ENCODE results near the gene SCN4B.
"Not testable (repeated sequence)": the region's sequence is repeated elsewhere in the genome, so short reads cannot be mapped to it uniquely, and the experiment has no call there.

The SCN4B gene, protein sequence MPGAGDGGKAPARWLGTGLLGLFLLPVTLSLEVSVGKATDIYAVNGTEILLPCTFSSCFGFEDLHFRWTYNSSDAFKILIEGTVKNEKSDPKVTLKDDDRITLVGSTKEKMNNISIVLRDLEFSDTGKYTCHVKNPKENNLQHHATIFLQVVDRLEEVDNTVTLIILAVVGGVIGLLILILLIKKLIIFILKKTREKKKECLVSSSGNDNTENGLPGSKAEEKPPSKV

DNA sequence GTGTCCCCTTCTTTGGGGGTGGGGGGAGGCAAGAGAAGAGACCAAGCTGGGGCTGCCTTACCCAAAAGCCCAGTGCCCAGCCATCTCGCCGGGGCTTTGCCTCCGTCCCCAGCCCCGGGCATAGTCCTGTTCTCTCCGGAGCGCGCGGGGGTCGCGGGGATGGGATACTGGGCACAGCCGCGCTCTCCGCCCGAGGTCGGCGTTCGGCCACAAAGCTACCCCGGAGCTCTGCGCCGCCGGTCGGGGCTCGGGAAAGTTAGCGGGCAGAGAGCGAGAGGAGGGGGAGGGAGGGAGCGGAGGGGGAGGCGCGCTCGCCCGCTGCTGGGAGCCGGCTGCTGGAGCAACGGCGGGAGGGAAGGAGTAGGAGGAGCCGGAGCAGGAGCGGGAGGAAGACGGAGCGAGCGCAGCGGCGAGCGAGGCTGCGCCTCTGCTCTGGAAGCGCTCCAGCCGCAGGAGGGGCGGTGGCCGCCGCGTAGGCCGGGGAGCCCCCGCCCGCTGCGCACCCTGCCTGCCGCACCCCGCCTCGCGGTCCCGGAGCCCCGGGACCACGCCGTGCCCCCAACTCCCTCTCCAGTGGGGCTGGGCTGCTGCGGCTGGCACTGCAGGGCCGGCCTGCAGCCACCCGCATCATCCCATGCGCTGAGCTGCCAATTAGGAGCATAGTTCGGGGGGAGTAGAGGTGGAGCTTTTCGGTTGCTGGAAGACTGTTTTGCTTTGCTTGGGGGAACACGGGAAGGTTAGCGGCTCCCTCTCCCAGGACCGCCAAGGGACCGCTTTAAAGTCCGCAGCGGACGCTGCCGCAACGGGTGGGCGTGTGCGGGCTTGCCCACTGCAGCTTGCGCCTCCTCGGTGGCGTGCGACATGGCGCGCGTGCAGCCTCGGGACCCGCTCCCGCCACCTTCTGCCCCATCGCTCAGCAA is at the start of gene SCN4B:
Gene SCN4B (minus strand): TSS at position 272 of the 920 bp plus-strand sequence. CDS start 150 bp downstream, at position 122.
- DNase-seq (ENCODE audit: low read depth in 2 of 2) = no peak

DNA sequence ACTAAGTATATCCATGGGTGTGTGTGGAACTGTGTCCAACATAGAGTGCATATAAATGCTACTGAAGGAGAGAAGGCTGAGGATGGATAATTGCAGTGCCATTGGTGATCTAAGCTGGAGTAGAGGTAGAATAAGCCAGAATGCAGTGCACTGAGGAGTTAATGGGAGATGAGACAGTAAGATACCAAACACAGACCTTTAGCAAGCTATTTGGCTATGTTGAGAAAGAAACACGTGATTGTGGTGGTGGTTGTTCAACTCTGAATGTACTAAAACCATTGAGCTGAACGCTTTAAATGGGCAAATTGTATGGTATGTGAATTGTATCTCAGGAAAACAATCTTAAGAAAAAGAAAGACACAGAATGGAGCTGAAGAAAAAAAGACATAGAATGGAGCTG is 49.3 kb upstream of the SCN4B start:
- DNase-seq (ENCODE audit: low read depth in 2 of 2) = no peak

DNA sequence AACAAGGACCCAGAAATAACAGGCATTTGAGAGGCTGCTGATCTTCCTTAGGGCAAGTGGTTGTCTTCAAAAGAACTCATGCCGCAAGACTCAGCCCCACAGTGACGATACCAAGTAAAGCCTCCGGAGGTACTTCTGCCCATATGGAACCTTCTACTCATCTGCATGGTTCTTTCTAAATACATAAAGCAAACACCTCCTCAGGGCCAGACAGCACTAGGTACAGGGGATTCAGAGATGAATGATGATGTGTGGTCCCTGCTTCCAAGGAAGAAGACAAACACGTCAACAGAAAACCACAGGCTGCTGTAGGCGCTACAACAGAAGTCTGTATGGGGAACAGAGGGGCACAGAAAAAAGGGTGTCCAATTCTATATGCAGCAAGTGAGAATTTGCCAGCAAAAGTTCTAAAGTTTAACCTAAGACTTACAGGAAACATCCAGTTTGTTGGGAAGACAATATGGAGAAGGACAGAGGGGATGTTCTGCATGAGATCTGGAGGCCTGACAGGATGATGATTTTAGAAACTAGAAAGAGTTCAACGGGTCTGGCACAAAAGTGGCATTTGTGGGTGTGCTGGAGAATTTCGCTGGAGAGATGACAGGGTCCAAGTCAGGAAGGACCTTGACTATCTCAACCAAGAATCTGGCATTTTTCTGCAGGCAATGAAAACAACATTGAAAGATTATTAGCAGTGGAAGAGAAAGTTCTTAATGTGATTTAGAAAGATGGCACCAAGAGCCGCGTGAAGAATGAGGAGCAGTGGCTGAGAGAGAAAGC is 48.5 kb upstream of the SCN4B start:
- DNase-seq (ENCODE audit: low read depth in 2 of 2) = no peak

DNA sequence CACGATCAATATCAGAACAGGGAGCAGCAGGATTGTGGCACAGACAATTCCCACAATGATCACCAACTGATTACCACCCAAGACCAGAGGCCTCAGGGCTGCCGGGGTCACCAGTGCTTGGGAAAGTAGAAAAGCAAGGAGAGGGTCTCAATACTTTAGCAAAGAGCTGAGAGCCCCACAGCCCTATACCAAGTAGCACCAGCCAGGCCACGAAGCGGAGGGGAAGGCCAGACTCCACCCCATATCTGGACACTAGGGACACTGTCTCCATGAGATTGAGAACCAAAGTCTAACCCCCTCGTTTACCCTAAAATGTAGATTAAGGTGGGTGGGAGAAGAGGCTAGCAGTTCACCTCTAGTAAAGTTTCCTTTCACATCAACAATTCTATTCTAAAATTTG is 47.9 kb upstream of the SCN4B start:
- no peak for DNase-seq (ENCODE audit: low read depth in 2 of 2)

DNA sequence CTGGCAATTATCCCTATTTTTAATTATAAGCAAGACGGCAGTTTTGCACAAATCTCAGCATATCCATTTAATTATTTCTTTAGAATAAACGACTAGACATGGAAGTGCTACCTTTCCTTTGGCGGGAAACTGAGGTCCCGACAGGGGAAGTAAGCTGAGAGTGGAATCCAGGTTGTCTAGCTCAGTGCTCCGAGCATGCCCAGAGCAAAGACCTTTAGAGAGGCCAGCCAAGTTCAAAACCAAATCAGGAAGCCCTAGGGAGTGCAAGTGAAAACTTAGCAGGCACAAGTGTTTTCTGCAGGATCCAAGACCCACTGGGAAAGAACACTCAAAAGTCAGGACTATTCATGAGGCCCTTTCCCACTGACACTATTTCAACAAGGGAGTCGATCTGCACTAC is 46.5 kb upstream of the SCN4B start:
- no peak for DNase-seq (ENCODE audit: low read depth in 2 of 2)

DNA sequence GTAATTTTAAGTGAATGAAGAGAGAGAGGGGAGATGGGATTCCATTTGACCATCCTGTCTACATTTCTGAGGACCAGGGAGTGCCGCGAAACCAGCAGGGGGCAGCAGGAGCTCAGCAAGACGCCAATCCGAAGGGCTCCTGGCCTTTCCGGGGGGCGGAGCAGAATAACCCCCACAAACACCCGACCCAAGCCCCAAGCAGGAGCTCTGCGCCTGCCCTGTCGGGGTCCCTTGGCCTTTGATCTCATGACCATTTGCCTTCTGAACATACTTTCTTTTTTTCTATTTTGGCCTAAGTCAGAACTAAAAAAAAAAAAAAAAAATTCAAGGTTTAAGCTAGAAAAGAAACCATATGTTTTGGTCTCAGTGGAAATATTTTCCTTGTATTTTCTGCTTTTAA is 45.7 kb upstream of the SCN4B start:
- peak; percentile 85 to 88 for DNase-seq (ENCODE audit: low read depth in 2 of 2)

DNA sequence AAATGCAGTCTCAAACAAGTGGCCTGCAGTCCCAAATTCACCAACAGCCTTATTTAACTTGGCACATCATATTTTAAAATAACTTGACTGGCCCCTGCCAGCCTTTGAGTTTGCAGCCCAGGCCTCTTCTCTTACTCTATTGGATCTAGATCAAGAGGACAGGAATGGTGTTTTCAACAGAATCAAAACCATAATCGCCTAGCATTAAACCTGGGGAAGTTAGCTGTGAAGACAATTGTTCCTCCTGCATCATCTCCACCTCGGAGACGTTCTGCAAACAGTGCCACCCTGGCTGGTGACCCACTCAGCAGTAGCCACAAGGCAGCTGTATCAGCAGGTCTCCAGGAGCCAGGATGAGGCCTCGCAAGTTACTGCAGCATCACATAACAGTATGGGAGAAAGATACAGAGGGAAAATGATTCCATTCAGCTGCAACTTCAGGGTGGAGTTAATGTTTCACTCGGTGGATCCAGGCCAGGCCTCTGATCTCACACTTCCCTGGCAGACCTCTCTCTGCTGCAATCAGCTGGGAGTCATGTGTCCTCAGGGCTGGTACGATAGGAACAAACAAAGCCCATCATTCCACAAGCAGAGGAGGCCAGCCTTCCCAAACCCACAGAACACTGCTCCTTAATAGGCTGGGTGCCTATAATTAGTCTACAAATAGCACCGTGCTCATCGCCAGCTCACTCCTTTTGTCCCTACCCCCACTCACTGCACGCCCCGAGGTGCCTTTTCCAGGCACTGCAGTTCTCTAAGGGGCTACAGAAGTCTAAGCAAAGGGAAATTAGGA is 42.4 kb upstream of the SCN4B start:
- no peak for DNase-seq (ENCODE audit: low read depth in 2 of 2)

DNA sequence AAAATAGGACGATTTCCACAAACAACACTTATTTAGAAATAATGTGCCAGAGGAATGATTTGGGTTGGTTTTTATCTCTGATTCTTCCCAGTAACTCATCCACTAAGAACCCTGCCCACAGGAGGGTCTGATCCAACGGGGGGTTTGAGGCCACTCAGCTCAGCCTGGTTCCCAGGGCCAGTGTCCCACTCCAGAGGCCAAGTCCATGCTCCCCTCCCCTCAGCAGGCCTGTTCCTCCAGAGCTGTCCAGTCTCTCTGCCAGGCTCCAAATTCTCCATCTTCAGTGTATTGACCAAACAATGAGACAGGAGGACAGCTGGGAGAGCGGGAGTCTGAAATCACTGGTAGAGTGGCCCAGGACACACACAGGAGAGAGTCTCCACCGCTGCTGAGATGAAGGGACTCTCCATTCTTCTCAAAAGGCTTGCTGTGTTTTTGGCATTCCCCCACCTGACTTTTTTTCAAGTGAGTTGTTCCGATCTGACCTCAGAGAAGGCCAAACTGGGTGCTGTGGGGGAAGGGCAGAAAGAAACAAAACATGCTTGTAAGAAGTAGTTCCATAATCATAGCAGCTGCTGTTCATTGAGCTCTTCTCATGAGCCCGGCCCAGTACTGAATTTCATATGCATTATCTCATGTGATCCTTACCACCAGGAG is 41.4 kb upstream of the SCN4B start:
- no peak for DNase-seq (ENCODE audit: low read depth in 2 of 2)

DNA sequence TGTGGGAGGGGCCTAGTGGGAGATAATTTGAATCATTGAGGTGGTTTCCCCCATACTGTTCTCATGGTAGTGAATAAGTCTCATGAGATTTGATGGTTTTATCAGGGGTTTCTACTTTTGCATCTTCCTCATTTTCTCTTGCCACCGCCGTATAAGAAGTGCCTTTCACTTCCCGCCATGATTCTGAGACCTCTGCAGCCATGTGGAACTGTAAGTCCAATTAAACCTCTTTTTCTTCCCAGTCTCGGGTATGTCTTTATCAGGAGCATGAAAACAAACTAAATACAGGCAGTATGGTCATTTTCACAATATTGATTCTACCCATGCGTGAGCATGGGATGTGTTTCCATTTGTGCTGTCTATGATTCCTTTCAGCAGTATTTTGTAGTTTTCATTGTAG is 40.2 kb upstream of the SCN4B start:
- not testable (repeated sequence) for DNase-seq (ENCODE audit: low read depth in 2 of 2)

DNA sequence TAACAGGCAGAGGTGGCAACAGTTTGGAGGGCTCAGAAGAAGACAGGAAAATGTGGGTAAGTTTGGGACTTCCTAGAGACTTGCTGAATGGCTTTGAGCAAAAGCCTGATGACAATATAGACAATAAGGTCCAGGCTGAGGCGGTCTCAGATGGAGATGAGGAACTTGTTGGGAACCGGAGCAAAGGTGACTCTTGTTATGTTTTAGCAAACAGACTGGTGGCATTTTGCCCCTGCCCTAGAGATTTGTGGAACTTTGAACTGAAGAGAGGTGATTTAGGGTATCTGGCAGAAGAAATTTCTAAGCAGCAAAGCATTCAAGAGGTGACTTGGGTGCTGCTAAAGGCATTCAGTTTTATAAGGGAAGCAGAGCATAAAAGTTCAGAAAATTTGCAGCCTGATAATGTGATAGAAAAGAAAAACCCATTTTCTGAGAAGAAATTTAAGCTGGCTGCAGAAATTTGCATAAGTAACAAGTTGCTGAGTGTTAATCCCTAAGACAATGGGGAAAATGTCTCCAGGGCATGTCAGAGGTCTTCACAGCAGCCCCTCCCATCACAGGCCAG is 38.4 kb upstream of the SCN4B start:
- DNase-seq (ENCODE audit: low read depth in 2 of 2) = not testable (repeated sequence)

DNA sequence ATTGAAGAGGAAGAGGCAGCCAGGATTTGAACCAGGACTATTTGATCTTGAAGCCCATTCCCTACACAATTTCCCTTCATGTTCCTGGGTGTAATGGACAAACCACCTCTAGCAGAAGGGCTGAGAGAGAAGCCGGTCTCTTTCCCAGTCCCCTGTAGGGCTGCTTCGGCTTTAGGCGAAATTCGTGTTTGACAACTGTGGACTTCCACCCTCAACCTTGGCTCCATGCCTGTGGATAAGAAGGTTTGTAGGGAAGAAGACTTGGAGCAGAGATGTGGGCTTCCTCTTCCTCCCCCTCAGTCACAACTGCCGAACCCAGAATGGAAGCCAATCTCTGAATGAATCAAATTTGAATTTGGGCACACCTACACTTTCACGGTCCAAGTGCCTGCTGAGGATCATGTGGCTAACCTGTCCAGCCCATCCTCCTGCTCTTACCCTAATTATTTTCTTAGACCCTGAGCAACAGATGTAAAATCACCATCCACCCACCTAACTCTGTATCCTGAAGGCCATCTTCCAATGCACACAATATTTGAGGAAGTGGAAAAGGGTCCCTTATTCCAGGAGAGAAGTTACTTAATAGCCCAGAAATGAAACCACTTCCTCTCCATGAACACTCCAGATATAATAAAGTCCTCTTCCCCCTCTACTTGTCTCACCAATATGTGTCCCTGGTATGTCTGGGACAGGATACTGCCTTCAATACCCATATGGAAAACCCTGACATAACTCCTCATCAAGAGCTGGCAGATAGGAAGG is 33.9 kb upstream of the SCN4B start:
- no peak for DNase-seq (ENCODE audit: low read depth in 2 of 2)

DNA sequence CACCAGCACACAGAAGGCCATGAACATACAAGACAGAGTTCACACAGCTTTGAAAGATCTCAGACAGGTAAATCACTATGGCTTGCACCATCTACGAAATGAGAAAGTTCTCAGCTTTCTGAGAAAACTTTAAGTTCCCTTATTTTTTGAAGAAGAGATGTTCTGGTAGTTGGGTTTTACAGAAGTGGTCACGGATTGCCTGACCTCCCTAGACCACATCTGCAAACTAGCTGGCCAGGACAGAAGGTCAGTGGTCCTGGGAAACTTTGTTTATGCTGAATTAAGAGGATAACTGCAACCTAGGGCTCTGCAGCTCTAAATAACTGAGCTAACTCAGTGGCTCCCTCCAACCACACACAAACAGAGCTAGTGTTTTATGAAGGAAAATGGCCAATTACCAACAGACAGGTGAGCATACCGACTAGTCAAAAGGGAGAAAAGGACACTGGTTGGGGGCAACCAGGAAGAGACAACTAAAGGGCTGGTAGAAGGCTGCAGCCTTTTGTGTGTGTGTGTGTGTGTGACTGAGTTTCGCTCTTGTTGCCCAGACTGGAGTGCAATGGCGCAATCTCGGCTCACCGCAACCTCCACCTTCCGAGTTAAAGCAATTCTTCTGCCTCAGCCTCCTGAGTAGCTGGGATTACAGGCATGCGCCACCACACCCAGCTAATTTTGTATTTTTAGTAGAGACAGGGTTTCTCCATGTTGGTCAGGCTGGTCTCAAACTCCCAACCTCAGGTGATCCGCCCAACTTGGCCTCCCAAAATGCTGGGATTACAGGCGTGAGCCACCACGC is 32.4 kb upstream of the SCN4B start:
- DNase-seq (ENCODE audit: low read depth in 2 of 2) = no peak

DNA sequence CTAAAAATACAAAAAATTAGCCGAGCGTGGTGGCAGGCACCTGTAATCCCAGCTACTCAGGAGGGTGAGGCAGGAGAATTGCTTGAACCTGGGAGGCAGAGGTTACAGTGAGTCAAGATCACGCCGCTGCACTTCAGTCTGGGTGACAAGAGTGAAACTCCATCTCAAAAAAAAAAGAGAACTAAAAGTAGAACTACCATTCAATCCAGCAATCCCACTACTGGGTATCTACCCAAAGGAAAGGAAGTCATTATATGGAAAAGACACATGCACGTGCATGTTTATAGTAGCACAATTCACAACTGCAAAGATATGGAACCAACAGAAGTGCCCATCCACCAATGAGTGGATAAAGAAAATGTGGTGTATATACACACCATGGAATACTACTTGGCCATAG is 31.1 kb upstream of the SCN4B start:
- not testable (repeated sequence) for DNase-seq (ENCODE audit: low read depth in 2 of 2)

DNA sequence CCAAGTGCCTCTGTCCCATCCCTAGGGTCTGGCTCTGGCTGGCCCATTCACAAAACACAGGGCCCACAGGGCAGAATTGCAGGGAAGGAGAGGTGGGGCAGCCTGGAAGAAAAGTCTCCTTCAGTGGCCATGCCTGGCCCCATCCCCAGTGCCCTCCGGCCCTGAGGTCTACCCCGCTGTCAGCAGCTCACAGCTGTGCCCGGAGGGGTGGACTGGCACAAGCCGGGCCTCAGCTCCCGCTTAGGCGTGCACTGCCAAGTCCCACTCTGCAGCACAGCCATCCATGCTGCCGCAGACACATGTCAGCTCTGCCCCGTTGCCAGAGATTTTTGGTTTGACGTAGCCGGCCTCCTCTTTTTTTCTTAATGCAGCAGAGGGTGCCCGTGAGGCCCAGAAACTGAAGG is 27.7 kb upstream of the SCN4B start:
- DNase-seq (ENCODE audit: low read depth in 2 of 2) = no peak

DNA sequence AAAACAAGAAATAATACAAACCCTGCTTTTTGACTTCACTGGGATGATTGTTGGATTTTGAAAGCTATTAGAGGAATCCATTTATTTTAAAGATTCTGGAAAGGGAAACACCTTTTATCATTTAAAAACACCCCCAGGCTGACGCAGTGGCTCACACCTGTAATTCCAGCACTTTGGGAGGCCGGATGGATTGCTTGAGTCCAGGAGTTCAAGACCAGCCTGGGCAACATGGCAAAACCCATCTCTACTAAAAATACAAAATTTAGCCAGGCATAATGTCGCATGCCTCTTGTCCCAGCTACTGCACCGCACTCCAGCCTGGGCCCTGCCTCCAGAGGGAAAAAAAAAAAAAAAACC is 24.1 kb upstream of the SCN4B start:
- no peak for DNase-seq (ENCODE audit: low read depth in 2 of 2)

DNA sequence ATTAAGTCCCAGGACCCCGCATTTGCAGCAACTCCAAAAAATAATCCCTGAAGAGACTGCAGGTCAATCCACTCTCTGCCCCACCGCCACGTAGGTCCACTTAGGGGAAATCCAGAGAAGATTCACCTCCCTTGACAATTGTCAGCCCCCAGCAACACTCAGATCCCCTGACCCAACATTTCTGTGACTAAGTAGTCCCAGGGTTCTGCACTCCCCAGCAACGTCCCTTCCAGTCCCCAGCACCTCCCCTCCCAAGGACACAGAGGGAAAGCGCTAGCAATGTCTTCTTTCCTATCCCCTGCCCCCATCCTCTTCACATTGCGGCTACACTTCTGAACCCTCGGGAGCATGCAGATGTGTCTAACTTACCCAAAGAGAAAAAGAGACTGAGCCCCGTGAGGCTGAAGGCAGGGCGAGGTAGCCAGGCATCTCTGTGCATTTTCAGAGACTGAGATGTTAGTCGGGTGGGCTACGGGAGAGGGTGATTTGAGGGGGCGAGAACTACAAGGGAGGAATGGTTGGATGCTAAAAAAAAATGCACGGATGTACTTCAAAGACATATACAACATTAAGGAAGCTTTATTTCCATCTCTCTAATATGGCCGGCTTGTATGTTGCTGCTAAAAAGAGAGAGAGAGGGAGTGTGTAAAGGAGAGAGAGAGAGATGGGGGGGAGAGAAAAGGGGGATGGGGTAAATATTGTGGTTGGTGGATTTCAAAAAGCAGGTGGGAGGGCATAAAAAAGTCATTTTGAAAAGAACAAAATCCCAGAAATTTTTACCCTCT is 23.6 kb upstream of the SCN4B start, which contains the start of gene SCN2B:
Gene SCN2B (minus strand): TSS at position 647 of the 785 bp plus-strand sequence. CDS start 208 bp downstream, at position 439.
- no peak for DNase-seq (ENCODE audit: low read depth in 2 of 2)

DNA sequence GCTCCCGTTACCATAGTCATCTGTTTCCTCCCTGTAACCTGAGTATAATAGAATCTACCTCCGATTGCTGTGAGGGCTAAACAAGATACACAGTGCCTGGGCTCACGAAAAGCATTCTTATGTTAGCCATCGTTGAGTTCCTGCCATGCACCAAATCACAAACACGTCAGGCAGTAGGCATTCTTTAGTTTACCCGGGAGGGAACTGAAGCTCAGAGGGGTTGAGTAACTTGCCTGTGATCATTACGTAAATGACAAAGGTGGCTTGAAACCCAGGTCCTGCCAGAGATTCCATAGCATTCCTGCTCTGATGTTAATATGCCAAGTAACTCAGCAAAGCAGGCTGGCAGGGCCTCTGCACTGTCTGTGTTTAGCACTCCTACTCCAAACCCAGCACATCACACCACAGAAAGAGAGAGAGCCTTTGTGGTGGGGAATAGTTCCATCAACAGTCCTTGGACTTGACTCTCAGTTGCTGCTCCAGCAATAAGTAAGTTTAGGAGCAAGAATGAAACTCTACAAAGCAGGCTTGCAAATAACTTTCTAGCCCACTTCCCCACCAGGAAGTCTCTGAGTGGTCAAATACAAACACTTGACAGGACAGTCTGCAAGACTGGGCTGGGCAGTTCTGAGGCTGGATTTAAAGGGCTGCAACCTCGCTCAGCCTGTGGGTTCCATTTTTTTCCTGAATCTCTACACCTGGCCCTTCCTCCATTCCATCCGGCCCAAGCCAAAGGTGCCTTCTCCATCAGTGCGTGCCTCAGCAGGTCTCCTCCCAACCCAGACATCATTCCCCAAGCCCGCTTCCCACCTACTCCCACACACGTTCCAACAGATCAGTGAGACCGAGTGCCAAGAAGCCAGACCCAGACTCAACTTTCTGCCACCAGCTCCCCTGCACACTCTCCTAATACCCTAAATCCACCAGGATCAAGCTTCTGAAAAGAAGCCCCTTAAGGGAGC is 22.7 kb upstream of the SCN4B start:
- DNase-seq (ENCODE audit: low read depth in 2 of 2) = no peak

Measured in stimulated activated CD8-positive, alpha-beta memory T cell treated with anti-CD3 and anti-CD28 coated beads, Interleukin-2, amount 100 ng/mL, for 48 hours (primary cell).